GM15510 (cell line): Measurements from ENCODE around the gene MAP2.

Source experiments
- POLR2A ChIP-seq: IDR thresholded peaks from 3 replicates; pipeline ENCODE4 v1.6.1; 2011; ENCODE audit warnings: borderline replicate concordance; ENCODE audit not compliant: insufficient read length; ENCODE audit errors: extremely low read depth

MAP2 gene, protein sequence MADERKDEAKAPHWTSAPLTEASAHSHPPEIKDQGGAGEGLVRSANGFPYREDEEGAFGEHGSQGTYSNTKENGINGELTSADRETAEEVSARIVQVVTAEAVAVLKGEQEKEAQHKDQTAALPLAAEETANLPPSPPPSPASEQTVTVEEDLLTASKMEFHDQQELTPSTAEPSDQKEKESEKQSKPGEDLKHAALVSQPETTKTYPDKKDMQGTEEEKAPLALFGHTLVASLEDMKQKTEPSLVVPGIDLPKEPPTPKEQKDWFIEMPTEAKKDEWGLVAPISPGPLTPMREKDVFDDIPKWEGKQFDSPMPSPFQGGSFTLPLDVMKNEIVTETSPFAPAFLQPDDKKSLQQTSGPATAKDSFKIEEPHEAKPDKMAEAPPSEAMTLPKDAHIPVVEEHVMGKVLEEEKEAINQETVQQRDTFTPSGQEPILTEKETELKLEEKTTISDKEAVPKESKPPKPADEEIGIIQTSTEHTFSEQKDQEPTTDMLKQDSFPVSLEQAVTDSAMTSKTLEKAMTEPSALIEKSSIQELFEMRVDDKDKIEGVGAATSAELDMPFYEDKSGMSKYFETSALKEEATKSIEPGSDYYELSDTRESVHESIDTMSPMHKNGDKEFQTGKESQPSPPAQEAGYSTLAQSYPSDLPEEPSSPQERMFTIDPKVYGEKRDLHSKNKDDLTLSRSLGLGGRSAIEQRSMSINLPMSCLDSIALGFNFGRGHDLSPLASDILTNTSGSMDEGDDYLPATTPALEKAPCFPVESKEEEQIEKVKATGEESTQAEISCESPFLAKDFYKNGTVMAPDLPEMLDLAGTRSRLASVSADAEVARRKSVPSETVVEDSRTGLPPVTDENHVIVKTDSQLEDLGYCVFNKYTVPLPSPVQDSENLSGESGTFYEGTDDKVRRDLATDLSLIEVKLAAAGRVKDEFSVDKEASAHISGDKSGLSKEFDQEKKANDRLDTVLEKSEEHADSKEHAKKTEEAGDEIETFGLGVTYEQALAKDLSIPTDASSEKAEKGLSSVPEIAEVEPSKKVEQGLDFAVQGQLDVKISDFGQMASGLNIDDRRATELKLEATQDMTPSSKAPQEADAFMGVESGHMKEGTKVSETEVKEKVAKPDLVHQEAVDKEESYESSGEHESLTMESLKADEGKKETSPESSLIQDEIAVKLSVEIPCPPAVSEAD (N-terminal part only)

DNA sequence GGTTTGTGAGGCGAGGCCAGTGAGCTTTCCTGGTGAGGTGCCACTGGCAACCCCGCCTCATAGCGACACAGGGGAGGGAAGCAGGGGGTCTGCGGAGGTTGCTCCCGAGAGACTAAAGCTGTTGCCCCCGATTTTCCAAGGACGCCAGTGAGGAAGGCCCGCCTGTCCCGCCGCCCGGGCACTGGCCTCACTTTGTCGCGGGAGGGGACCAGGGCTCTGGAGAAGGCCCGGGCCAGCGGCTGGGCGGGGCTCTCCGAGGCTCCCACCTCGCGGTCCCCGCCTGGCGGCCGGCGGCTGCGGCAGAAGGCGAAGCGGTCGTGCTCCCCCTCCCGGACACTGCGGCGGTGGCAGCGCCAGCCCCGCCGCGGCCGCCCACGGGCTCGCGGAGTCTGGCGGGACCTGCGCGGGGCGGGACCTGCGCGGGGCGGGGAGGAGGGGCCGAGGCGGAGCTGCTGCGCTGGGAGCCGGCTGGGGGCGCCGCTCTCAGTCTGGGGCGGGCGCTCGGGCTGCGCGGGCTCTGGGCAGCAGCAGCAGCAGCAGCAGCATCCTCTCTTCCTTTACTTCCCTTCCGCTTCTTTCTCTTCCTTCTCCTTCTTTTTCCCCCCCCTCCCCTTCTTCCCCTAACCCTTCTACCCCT lies at the start of gene MAP2:
Gene MAP2, plus strand, starts transcription at position 486 of the 637 bp plus-strand sequence. CDS start 229,124 bp downstream, outside the sequence.
- TF ChIP-seq POLR2A, result no peak

DNA sequence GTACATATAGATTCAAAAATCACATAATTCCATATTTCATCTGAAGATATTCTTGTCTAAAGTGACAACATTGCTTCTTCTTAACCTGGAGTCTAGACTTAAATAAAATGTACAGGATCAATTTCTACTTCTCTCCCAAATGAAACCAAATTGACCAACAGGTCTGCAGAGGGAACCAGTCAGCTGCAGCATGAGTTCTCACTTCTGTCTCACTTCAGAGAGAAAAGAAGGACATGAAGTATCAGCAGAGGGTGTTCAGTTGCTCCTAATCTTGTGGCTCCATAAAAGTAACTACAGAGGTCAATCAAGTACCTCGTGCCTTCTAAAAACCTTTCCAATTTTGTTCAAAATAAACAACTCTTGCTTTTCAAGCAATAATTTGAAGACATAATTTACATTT lies 47.2 kb upstream of the MAP2 start:
- TF ChIP-seq POLR2A, result no peak

DNA sequence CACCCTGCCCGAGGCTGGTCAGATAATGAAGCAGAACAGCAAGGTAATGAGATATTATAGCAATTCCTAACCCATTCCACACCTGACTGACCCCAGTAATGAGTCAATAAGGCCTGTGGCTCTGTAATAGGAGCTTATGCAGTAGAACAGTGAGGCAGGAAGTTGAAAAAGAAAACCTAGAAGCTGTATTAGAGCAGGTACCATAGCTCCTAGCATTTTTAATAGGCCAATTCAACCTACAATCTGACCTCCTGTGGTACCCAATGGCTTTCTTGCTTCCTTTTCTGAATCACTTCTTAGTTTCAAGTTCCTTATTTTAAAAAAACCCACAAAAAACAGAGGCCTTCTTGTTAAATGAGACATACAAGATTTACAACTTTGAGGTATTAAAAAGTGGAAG lies 43.6 kb upstream of the MAP2 start:
- no peak for TF ChIP-seq POLR2A

DNA sequence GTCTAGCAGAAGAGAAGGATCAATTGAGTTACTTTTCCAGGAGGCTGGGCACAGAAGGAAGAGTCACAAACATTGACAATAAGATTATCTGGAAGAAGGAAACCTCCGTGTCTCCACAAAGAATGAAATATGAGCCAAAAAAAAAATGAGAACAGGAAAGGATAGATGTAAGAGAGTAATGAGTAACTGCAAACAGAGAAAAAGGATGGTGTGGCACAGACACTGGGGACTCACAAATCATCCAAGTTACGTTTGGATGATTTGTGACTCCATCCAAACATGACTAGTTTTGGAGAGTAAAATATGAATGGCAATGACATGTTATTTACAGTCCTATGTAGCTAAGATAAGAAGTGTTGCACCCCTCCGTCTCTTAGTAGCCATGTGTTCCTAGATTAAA lies 42.8 kb upstream of the MAP2 start:
- no peak for TF ChIP-seq POLR2A

GRCh38 chr2:209382775-209383174 lies 41.1 kb upstream of the MAP2 start:
- no peak for TF ChIP-seq POLR2A

GRCh38 chr2:209383212-209383611 lies 40.6 kb upstream of the MAP2 start:
- TF ChIP-seq POLR2A, result no peak

DNA sequence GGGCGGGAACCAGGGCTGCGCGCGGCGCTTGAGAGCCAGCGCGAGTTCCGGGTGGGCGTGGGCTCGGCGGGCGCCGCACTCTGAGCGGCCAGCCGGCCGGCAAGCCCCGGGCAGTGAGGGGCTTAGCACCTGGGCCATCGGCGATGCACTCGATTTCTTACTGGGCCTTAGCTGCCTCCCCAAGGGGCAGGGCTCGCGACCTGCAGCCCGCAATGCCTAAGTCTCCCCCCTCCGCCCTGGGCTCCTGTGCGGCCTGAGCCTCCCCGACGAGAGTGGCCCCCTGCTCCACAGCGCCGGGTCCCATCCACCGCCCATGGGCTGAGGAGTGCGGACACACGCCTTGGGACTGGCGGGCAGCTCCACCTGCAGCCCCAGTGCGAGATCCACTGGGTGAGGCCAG lies 36.5 kb upstream of the MAP2 start:
- no peak for TF ChIP-seq POLR2A

DNA sequence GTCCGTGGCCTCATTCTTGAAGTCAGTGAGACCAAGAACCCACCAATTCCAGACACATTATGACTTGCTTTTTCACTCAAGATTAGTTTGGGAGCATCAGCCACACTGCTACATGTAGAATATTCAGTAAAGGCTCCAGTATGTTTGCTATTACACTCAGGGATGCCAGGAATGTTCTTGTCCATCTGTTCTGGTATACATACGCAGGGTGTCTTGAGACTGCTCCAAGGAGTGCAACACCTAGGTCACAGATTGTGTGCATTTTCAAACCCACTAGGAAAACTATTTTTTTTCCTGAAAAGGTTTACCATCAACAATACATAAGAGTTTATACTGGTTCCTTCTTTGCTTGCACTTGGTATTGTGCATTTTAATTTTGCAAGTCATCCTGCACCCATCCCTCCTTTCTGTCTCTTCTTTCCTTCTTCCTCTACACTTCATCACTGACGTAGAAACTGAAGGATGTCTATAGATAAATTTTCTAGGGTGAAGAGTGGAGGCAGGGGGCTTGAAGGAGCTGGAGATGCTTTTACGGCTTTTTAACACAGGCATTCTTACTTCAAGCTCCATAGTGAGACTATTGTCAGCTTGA lies 35.3 kb upstream of the MAP2 start:
- no peak for TF ChIP-seq POLR2A

GRCh38 chr2:209389171-209389618 lies 34.7 kb upstream of the MAP2 start:
- no peak for TF ChIP-seq POLR2A

- no peak for TF ChIP-seq POLR2A
These were observed 33.0 kb upstream of the MAP2 start for GRCh38 chr2:209390839-209391238.

- TF ChIP-seq POLR2A, result no peak
These were observed 32.0 kb upstream of the MAP2 start for GRCh38 chr2:209391776-209392401.

DNA sequence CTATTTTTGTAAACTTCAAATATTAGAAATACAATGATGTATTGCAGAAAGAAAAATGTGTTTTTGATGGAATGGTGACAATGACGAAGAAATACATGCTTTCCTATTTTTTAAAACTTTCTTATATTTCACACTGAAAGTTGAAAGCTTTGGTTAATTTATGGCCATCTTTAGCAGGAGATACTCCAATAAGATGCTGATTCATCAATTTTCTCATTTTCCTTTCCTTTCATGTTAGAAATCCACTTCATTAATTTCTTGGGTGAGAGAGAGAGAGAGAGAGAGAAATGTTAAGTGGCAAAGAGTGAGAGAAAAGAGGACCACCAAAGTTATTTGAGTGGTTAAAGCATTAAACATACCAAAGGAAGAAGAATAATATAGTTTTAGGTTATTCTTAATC lies 28.6 kb upstream of the MAP2 start:
- TF ChIP-seq POLR2A, result no peak

DNA sequence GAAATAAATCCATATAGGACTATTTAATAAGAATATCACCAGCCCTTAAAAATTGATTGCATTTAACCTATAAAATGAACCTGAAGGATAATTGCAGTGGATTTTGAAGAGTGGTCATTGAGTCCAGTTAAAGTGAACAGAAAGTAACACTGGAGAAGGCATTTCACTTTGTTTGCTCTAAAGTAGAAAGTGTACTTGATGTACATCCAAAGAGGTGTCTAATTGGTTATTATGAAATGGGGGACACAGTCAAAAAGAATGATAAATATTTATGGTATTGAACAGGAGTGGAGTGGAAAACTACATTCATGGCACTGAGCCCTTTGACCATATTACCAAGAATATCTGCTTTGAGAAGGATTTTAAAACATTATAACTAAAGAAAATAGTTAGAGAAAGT lies 28.2 kb upstream of the MAP2 start:
- TF ChIP-seq POLR2A, result no peak

- no peak for TF ChIP-seq POLR2A
These were observed 25.4 kb upstream of the MAP2 start for GRCh38 chr2:209398463-209398862.
